Tibial artery (tissue), 4 donors: ENCODE results near the gene VAPB.

ENCODE experiments used
- DNase-seq, 2 donors: peaks; one replicate each; pipeline ENCODE4 v3.0.0-alpha.2; 2019
- H3K27ac ChIP-seq, 2 donors: fragments of 200-600 bp; sonication (generic) in 1 of 2; 1 replicate in 1 of 2; 2 replicates in 1 of 2; pipeline ENCODE4 v1.5.1; 2018 to 2019; ENCODE audit warnings: mild to moderate bottlenecking in 1 of 2
- H3K27me3 ChIP-seq, 2 donors: fragments of 200-600 bp; sonication (generic) in 1 of 2; one replicate each; pipeline versions ENCODE4 v1.5.1 to v1.6.0; 2016 to 2019
- H3K36me3 ChIP-seq, 3 donors: fragments of 200-600 bp; sonication (generic) in 2 of 3; one replicate each; pipeline ENCODE4 v1.5.1; 2016 to 2019; ENCODE audit warnings: mild to moderate bottlenecking in 2 of 3
- H3K4me1 ChIP-seq, 4 donors: fragments of 200-600 bp; sonication (generic) in 2 of 4; 1 replicate in 3 of 4; 2 replicates in 1 of 4; pipeline ENCODE4 v1.5.1; 2016 to 2019
- H3K4me3 ChIP-seq, 2 donors: fragments of 200-600 bp; sonication (generic) in 1 of 2; 1 replicate in 1 of 2; 2 replicates in 1 of 2; pipeline ENCODE4 v1.5.1; 2018 to 2019; ENCODE audit warnings: mild to moderate bottlenecking in 2 of 2
- H3K9me3 ChIP-seq, 3 donors: fragments of 200-600 bp; sonication (generic) in 1 of 3; one replicate each; pipeline ENCODE4 v1.5.1; 2016 to 2019
- intact Hi-C: fragments of 100-400 bp; cut with DNase I; formaldehyde crosslinking; loops from one replicate; pipeline ENCODE4 v1.15.0; 2023; ENCODE audit warnings: low total_unique reads
- TF ChIP-seq, protein P1 (sequence below), 2 experiments: fragments of 200-600 bp in 1 of 2; fragments of 450-650 bp in 1 of 2; IDR thresholded peaks; one replicate each; pipeline ENCODE4 v1.5.1; 2017 to 2019; ENCODE audit warnings: antibody characterized with exemption in 2 of 2, mild to moderate bottlenecking in 1 of 2, moderate library complexity in 1 of 2

The VAPB gene

DNA sequence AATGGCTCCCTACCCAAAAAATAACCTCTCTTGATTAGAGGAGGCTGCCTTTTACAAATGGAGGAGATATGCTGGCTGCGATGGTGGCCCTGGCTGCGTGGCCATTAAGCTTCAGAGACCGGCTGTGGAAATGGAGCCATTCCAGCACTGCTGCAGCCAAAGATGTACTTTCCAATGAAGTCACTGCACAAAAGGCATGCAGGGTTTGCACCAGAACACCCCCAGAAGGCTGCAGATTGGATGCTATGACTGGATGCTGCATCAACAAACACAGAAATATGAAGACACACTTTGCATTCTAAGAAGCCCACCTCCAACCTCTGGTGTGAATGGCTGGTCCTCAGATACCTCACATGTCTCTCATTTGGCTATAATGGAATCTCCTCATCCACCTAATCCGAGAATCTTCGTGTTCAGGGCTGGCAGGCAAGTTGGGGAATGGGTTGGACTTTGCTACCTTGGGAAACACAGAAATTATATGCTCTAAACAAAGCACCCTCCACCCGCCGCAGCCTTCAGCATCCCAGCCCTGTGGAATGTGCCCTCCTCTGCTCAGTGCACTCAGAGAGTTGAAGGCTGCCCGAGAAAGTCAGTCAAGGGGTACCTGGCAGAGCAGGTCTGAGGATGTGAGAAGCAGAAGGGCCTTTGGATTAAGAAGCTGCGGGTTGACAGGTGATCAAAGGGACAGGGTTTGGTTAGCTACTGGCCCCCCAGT is 90.9 kb downstream of the VAPB start:
- TF ChIP-seq, protein P1, sequence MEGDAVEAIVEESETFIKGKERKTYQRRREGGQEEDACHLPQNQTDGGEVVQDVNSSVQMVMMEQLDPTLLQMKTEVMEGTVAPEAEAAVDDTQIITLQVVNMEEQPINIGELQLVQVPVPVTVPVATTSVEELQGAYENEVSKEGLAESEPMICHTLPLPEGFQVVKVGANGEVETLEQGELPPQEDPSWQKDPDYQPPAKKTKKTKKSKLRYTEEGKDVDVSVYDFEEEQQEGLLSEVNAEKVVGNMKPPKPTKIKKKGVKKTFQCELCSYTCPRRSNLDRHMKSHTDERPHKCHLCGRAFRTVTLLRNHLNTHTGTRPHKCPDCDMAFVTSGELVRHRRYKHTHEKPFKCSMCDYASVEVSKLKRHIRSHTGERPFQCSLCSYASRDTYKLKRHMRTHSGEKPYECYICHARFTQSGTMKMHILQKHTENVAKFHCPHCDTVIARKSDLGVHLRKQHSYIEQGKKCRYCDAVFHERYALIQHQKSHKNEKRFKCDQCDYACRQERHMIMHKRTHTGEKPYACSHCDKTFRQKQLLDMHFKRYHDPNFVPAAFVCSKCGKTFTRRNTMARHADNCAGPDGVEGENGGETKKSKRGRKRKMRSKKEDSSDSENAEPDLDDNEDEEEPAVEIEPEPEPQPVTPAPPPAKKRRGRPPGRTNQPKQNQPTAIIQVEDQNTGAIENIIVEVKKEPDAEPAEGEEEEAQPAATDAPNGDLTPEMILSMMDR (IDR thresholded peaks at IDR 0.05): no peak
- Histone ChIP-seq H3K4me1 (no peaks in the 10 kb centered on the region), H3K36me3 (no peaks in the 10 kb centered on the region), H3K27ac (no peak overlapping the region), H3K4me3 (no peak overlapping the region), H3K9me3 (peaks cover 0 to 13% (median 11%) of the 10 kb centered on the region in 3 donors), H3K27me3 (no peaks in the 10 kb centered on the region)
- intact Hi-C loops: no loop called here
- DNase-seq: no peak

DNA sequence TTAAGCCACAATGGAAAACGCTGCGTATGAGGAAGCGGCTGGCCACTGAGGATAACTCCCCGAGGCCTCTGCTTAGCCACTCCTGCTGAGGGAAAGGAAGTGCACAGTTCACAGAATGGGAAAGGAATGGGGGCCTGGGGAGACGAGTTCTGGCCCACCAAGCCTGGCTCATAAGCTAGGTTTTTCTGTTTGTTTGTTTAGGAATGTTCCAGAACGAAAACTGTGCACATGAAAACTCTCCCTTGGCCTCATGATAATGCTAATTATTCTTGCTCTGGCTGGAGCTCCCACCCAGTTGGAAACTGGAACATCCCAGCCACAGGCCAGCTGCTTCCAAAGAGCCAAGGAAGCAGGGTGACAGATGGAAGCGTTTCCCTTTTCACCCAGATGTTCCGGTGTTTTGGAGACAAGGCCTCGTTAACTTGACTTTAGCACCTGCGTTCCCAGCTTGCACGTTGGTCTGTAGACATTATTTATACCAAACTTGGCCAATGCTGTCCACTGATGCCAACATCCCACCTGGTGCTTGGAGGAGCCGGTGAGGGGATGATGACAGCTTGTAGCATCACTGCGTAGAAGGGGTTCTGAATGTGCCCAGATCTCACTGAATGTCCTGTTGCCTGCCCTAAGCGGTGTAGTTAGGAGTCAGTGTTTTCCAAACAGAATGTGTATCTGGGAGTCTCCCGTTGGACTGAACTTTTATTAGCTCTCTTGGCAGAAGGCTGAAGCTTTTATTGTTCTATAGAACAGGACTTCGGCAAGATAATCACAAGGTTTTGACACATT is 91.7 kb downstream of the VAPB start:
- H3K9me3 ChIP-seq: peaks cover 0 to 19% (median 17%) of the 10 kb centered on the region in 3 donors
- no peak overlapping the region for H3K27ac ChIP-seq
- intact Hi-C loops: no loop called here
- no peak for DNase-seq
- no peak overlapping the region for H3K4me3 ChIP-seq
- no peaks in the 10 kb centered on the region for H3K36me3 ChIP-seq
- TF ChIP-seq, protein P1 (IDR thresholded peaks at IDR 0.05): no peak
- H3K27me3 ChIP-seq: no peaks in the 10 kb centered on the region
- H3K4me1 ChIP-seq: no peaks in the 10 kb centered on the region

DNA sequence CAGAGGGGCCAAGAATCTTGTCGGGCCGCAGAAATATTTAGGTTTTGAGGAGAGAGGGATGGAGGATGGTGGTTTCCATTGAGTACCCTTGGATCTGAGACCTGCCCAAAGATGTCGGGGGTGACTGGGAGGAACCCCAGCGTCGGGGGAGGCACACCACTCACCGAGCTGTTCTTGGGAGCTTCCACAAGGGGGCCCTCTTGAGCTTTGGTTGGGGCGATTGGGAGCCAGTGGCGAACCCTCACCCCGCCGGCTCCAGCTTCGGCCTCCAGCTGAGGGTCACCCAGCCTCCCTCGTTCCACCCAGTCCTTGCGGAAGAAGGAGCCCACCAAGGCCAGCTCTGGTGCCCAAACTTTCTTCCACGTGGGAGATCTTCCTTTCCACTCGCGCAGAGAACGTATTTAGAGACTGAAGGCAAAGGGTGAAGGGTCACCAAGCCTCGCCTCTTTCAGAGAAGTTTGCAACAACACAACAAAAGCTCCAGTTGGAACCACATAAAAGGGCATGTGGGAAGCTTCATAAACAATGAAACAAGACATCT is 92.5 kb downstream of the VAPB start:
- no peak overlapping the region for H3K4me3 ChIP-seq
- peaks cover 0 to 26% (median 25%) of the 10 kb centered on the region in 3 donors for H3K9me3 ChIP-seq
- H3K27me3 ChIP-seq: no peaks in the 10 kb centered on the region
- no peak overlapping the region for H3K27ac ChIP-seq
- no peak for DNase-seq
- intact Hi-C loops: no loop called here
- no peaks in the 10 kb centered on the region for H3K4me1 ChIP-seq
- H3K36me3 ChIP-seq: no peaks in the 10 kb centered on the region
- TF ChIP-seq, protein P1 (IDR thresholded peaks at IDR 0.05): peak; percentile 32 to 40

- Histone ChIP-seq H3K27ac (no peak overlapping the region), H3K27me3 (no peaks in the 10 kb centered on the region), H3K4me3 (no peak overlapping the region), H3K36me3 (no peaks in the 10 kb centered on the region), H3K4me1 (no peaks in the 10 kb centered on the region), H3K9me3 (peaks cover 0 to 29% (median 26%) of the 10 kb centered on the region in 3 donors)
- TF ChIP-seq, protein P1 (IDR thresholded peaks at IDR 0.05): no peak
- DNase-seq: no peak
- intact Hi-C loops: no loop called here
These were observed 93.4 kb downstream of the VAPB start for GRCh38 chr20:58482416-58482815.

- Histone ChIP-seq H3K36me3 (no peaks in the 10 kb centered on the region), H3K27me3 (no peaks in the 10 kb centered on the region), H3K9me3 (peaks cover 0 to 27% (median 22%) of the 10 kb centered on the region in 3 donors), H3K4me3 (no peak overlapping the region), H3K27ac (no peak overlapping the region), H3K4me1 (no peaks in the 10 kb centered on the region)
- TF ChIP-seq, protein P1 (IDR thresholded peaks at IDR 0.05): no peak
- intact Hi-C loops: no loop called here
- DNase-seq: no peak
These were observed 94.0 kb downstream of the VAPB start for GRCh38 chr20:58483051-58483450.
